Hepatocyte (in vitro differentiated cells): ENCODE results near the gene FADD.

ENCODE experiments used
- EZH2 ChIP-seq: fragments of 200-600 bp; sonication (generic); IDR thresholded peaks from 2 replicates; pipeline ENCODE4 v1.6.1; 2016; ENCODE audit warnings: antibody characterized with exemption, mild to moderate bottlenecking, borderline replicate concordance
- TF ChIP-seq, protein P1 (sequence below): fragments of 200-600 bp; sonication (generic); IDR thresholded peaks from 2 replicates; pipeline ENCODE4 v1.5.1; 2016; ENCODE audit warnings: antibody characterized with exemption, mild to moderate bottlenecking; ENCODE audit not compliant: poor library complexity

DNA sequence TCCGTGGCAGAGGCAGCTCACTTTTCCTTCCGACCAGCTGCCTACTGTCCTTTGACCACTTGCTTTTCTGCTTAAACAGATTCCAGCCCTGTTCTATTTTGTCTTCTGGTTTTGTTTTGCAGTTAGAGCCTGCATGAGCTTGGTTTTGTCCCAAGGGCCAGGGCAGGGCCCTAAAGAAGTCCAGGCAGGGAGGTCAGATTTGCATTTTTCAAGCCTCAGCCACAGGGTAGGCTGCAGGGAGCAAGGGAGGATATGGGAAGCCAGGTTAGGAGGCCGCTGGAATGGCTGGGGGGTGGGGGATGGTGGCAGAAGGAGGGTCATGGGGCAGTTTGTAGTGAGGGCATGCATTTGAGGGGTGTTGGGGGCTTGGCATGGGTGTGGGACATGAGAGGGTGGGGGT, 23.1 kb downstream of the FADD start:
- TF ChIP-seq, protein P1, sequence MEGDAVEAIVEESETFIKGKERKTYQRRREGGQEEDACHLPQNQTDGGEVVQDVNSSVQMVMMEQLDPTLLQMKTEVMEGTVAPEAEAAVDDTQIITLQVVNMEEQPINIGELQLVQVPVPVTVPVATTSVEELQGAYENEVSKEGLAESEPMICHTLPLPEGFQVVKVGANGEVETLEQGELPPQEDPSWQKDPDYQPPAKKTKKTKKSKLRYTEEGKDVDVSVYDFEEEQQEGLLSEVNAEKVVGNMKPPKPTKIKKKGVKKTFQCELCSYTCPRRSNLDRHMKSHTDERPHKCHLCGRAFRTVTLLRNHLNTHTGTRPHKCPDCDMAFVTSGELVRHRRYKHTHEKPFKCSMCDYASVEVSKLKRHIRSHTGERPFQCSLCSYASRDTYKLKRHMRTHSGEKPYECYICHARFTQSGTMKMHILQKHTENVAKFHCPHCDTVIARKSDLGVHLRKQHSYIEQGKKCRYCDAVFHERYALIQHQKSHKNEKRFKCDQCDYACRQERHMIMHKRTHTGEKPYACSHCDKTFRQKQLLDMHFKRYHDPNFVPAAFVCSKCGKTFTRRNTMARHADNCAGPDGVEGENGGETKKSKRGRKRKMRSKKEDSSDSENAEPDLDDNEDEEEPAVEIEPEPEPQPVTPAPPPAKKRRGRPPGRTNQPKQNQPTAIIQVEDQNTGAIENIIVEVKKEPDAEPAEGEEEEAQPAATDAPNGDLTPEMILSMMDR = no peak
- TF ChIP-seq EZH2 = no peak
